Measurements from ENCODE around the gene POP5.
A peak's percentile ranks its signal among the peaks of the same experiment; 100 is the strongest.

DNA sequence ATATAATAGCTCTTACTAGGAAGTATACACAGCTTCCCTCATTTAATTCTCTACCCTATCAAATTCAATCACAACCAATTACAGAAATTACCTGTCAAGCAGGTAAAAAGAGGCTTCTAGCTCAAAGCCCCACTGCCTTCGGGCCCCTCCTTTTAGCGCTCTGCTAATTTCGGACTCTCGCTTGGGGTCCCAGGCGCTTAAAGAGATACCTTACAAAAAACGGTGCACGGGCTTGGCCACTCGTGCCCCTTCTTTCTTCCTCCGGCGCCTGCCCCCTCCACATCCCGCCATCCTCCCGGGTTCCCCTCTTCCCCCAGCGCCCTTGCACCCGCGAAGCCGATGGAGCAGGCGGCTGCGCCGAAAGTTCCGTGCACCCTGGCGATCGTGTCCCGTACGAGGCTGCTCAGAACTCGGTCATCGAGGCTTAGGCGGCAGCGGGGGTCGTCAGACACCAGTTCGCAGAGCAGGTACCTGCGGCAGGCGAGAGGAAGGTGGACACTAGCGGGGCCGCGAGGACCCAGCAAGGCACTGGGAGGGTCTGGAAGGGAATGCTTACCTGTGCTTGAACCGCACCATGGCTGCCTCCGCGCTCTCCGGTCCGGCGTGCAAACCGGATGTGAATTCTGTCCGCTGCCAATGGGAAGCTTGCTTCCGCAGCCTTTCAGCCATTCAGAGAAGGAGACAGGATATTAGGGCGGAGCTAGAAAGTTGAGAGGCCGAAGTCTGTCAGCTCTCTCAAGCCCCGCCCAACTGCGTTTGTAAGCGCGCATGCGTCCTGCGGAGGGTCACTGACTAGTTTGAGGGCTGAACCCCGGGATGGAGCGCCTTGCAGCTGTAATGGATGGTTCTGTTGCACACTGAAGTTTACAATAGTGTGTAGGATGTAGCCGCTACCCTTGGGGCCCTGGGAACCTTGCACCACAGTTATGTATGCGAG is at the start of gene POP5:
- TF ChIP-seq POLR2AphosphoS5 (IDR thresholded peaks at IDR 0.05; ENCODE audit: low read depth, low read length) (peak; percentile 91), REST (IDR thresholded peaks at IDR 0.05; ENCODE audit: insufficient read depth in 1 of 2, low read depth in 2 of 2, low read length in 1 of 2) (no peak), SIN3A (IDR thresholded peaks at IDR 0.05; ENCODE audit: borderline replicate concordance, insufficient read depth, low read depth, low read length) (peak; percentile 79), TCF7L2 (IDR thresholded peaks at IDR 0.05; ENCODE audit: low read depth, low read length) (peak; percentile 26; the same call in 1 of the 2 replicates)
- TF ChIP-seq, protein P1, sequence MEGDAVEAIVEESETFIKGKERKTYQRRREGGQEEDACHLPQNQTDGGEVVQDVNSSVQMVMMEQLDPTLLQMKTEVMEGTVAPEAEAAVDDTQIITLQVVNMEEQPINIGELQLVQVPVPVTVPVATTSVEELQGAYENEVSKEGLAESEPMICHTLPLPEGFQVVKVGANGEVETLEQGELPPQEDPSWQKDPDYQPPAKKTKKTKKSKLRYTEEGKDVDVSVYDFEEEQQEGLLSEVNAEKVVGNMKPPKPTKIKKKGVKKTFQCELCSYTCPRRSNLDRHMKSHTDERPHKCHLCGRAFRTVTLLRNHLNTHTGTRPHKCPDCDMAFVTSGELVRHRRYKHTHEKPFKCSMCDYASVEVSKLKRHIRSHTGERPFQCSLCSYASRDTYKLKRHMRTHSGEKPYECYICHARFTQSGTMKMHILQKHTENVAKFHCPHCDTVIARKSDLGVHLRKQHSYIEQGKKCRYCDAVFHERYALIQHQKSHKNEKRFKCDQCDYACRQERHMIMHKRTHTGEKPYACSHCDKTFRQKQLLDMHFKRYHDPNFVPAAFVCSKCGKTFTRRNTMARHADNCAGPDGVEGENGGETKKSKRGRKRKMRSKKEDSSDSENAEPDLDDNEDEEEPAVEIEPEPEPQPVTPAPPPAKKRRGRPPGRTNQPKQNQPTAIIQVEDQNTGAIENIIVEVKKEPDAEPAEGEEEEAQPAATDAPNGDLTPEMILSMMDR (IDR thresholded peaks at IDR 0.05) = no peak
